ENCODE data around the gene FOXJ3. TPM values are rescaled to one million over a fixed set of nuclear protein-coding genes. Genes with fewer than 3 reads are reported as not detected.

FOXJ3 gene
- total RNA-seq, 2 donors from 2014 or later = 36.7 to 38.6 TPM

- TF ChIP-seq, protein P1, sequence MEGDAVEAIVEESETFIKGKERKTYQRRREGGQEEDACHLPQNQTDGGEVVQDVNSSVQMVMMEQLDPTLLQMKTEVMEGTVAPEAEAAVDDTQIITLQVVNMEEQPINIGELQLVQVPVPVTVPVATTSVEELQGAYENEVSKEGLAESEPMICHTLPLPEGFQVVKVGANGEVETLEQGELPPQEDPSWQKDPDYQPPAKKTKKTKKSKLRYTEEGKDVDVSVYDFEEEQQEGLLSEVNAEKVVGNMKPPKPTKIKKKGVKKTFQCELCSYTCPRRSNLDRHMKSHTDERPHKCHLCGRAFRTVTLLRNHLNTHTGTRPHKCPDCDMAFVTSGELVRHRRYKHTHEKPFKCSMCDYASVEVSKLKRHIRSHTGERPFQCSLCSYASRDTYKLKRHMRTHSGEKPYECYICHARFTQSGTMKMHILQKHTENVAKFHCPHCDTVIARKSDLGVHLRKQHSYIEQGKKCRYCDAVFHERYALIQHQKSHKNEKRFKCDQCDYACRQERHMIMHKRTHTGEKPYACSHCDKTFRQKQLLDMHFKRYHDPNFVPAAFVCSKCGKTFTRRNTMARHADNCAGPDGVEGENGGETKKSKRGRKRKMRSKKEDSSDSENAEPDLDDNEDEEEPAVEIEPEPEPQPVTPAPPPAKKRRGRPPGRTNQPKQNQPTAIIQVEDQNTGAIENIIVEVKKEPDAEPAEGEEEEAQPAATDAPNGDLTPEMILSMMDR (IDR thresholded peaks at IDR 0.05) = no peak
- no peaks in the 10 kb centered on the region for H3K36me3 ChIP-seq
- DNase-seq (ENCODE audit: low spot score) = no peak
- H3K27ac ChIP-seq = no peak overlapping the region
- H3K9me3 ChIP-seq = no peaks in the 10 kb centered on the region
- peaks cover 0 to 13% of the 10 kb centered on the region in 2 donors for H3K4me1 ChIP-seq
- no peak overlapping the region for H3K4me3 ChIP-seq
- no peaks in the 10 kb centered on the region for H3K27me3 ChIP-seq
Measured at GRCh38 chr1:42223036-42223435, 112.0 kb downstream of the FOXJ3 start.

GRCh38 chr1:42221952-42222606 lies 113.0 kb downstream of the FOXJ3 start:
- Histone ChIP-seq H3K27me3 (no peaks in the 10 kb centered on the region), H3K27ac (no peak overlapping the region), H3K36me3 (no peaks in the 10 kb centered on the region), H3K4me1 (peaks cover 0 to 13% of the 10 kb centered on the region in 2 donors), H3K9me3 (no peaks in the 10 kb centered on the region), H3K4me3 (no peak overlapping the region)
- TF ChIP-seq, protein P1 (IDR thresholded peaks at IDR 0.05) = no peak
- no peak for DNase-seq (ENCODE audit: low spot score)

DNA sequence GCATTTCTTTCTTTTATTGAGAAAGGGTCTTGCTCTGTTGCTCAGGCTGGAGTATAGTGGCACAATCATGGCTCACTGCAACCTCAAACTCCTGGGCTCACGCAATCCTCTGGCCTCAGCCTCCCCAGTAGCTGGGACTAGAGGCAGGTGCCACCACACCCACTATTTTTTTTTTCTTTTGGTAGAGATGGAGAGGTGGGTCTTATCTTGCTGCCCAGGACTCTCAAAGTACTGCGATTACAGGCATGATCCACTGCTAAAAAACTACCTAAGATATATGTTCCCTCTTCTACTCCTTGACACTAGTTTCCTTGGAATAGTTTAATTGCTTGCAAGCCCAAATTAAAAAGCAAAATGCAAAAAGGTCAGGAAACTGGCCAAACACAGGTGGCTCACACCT lies 113.6 kb downstream of the FOXJ3 start:
- no peak for DNase-seq (ENCODE audit: low spot score)
- no peak overlapping the region for H3K27ac ChIP-seq
- peaks cover 0 to 8% of the 10 kb centered on the region in 2 donors for H3K4me1 ChIP-seq
- H3K36me3 ChIP-seq = no peaks in the 10 kb centered on the region
- H3K4me3 ChIP-seq = no peak overlapping the region
- TF ChIP-seq, protein P1 (IDR thresholded peaks at IDR 0.05) = no peak
- no peaks in the 10 kb centered on the region for H3K9me3 ChIP-seq
- H3K27me3 ChIP-seq = no peaks in the 10 kb centered on the region

GRCh38 chr1:42219627-42220026 lies 115.4 kb downstream of the FOXJ3 start:
- Histone ChIP-seq H3K4me3 (no peak overlapping the region), H3K36me3 (no peaks in the 10 kb centered on the region), H3K9me3 (no peaks in the 10 kb centered on the region), H3K4me1 (peaks cover 0 to 3% of the 10 kb centered on the region in 2 donors), H3K27ac (no peak overlapping the region), H3K27me3 (no peaks in the 10 kb centered on the region)
- DNase-seq (ENCODE audit: low spot score) = no peak
- TF ChIP-seq, protein P1 (IDR thresholded peaks at IDR 0.05) = no peak

DNA sequence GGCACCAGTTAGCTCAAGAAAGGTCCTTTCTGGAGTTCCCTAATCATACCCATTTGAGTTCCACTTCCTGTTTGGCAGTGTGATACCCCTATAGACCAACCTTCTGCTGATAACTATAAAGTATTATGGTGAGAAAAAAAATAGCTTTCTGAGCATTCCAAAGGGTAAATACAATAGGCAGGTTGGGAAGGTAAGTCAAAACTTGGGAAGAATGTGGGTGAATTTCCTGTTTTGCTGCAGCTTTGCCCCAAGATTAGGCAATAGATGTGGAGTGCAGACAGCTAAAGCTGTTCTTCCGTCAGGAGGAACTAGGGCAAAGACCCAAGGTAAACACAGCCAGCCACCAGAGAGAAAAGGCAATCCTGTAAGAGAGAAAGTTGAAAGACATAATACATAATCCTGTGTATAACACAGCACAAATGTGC lies 120.6 kb downstream of the FOXJ3 start:
- peaks cover 0 to 25% of the 10 kb centered on the region in 2 donors for H3K4me1 ChIP-seq
- peak overlapping the region in 1 of 2 donors; percentile 45 for H3K27ac ChIP-seq
- no peak for DNase-seq (ENCODE audit: low spot score)
- peaks cover 0 to 5% of the 10 kb centered on the region in 2 donors for H3K9me3 ChIP-seq
- H3K36me3 ChIP-seq = no peaks in the 10 kb centered on the region
- TF ChIP-seq, protein P1 (IDR thresholded peaks at IDR 0.05) = no peak
- no peak overlapping the region for H3K4me3 ChIP-seq
- no peaks in the 10 kb centered on the region for H3K27me3 ChIP-seq

GRCh38 chr1:42211224-42211623 lies 123.8 kb downstream of the FOXJ3 start:
- H3K27ac ChIP-seq = no peak overlapping the region
- H3K9me3 ChIP-seq = peaks cover 0 to 5% of the 10 kb centered on the region in 2 donors
- no peaks in the 10 kb centered on the region for H3K27me3 ChIP-seq
- DNase-seq (ENCODE audit: low spot score) = no peak
- H3K36me3 ChIP-seq = no peaks in the 10 kb centered on the region
- TF ChIP-seq, protein P1 (IDR thresholded peaks at IDR 0.05) = no peak
- H3K4me1 ChIP-seq = peaks cover 0 to 28% of the 10 kb centered on the region in 2 donors
- H3K4me3 ChIP-seq = no peak overlapping the region
